Thymus (tissue), 11 donors: ENCODE measurements around the gene FRRS1. TPM values are rescaled to one million over a fixed set of nuclear protein-coding genes. Genes with fewer than 3 reads are reported as not detected.

Experiments used
- DNase-seq, 9 donors: peaks; one replicate each; pipeline ENCODE4 v3.0.0-alpha.2; 2013; ENCODE audit warnings: low spot score in 9 of 9, low read depth in 6 of 9, missing footprints in 1 of 9
- H3K27ac ChIP-seq, 2 donors: one replicate each; pipeline ENCODE4 v1.5.1; 2013; ENCODE audit warnings: control low read depth in 1 of 2, low read depth in 1 of 2, low read length in 1 of 2, mild to moderate bottlenecking in 1 of 2, moderate library complexity in 1 of 2
- H3K27me3 ChIP-seq, 2 donors: one replicate each; pipeline ENCODE4 v1.5.1; 2013; ENCODE audit warnings: low read length in 1 of 2; ENCODE audit not compliant: control insufficient read depth in 2 of 2, insufficient read depth in 1 of 2
- H3K36me3 ChIP-seq, 2 donors: one replicate each; pipeline ENCODE4 v1.5.1; 2013; ENCODE audit warnings: low read length in 1 of 2, mild to moderate bottlenecking in 1 of 2, moderate library complexity in 1 of 2; ENCODE audit not compliant: control insufficient read depth in 2 of 2, insufficient read depth in 2 of 2
- H3K4me1 ChIP-seq, 2 donors: one replicate each; pipeline ENCODE4 v1.5.1; 2013; ENCODE audit warnings: low read length in 2 of 2; ENCODE audit not compliant: control insufficient read depth in 2 of 2, insufficient read depth in 2 of 2
- H3K4me3 ChIP-seq, 2 donors: one replicate each; pipeline ENCODE4 v1.5.1; 2013; ENCODE audit warnings: low read length in 2 of 2, control low read depth in 1 of 2, mild to moderate bottlenecking in 1 of 2
- H3K9me3 ChIP-seq, 2 donors: one replicate each; pipeline ENCODE4 v1.5.1; 2013; ENCODE audit warnings: low read length in 1 of 2, mild to moderate bottlenecking in 1 of 2; ENCODE audit not compliant: control insufficient read depth in 2 of 2, insufficient read depth in 1 of 2
- WGBS: extraction: QIAGEN DNeasy Blood & Tissue Kit; methylation state at CpG from one replicate; pipeline ENCODE4 v1.1.7; 2013; 5-methylcytosine and 5-hydroxymethylcytosine counted together
- polyA plus RNA-seq: library from polyadenylated mRNA; stranded (reverse); fragments of 200-250 nt; gene quantifications from one replicate; pipeline ENCODE4 v1.2.3, GENCODE V29; 2013
- total RNA-seq: library from RNA; stranded (reverse); fragments of 120-200 nt; gene quantifications from one replicate; pipeline ENCODE4 v1.2.4, GENCODE V29; 2013
- donor health status: healthy.

The FRRS1 gene
- total and polyA plus RNA-seq, 2 donors = 0.87 to 8.7 TPM

DNA sequence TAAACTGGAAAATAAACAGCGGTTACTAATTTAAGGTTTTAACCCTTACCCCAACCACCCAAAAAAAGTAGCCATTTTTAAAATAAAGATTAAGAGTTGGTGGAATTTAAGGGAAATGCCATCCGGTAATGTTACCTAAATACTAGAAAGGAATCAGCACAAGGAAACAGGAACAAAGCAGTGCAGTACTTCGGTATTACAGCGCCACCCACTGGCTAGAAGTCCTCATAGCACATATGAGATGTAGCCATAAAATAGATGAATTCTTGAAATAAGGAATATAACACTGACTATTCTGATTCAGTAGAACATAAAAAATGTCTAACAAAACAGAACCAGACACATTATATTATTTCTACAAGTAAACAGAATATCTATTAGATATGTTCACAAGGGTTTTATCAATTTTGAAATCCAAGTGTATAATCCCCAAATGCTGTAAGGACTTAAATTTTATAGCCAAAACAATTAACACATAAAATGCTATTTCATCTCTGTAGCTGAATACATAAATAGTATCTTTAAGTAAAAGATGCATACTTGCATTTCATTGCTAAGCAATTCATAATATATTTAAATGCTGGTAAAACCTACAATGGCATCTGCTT lies 58.8 kb downstream of the FRRS1 start:
- H3K4me3 ChIP-seq = no peak overlapping the region
- no peaks in the 10 kb centered on the region for H3K4me1 ChIP-seq
- H3K9me3 ChIP-seq = no peaks in the 10 kb centered on the region
- no peak overlapping the region for H3K27ac ChIP-seq
- no peaks in the 10 kb centered on the region for H3K27me3 ChIP-seq
- peaks cover 0 to 6% of the 10 kb centered on the region in 2 donors for H3K36me3 ChIP-seq
- DNase-seq = peak in 8 of 9 donors; percentile 7 to 55 (median 26)
- 42% methylated on average over 4 of the region's 4 CpGs for WGBS

DNA sequence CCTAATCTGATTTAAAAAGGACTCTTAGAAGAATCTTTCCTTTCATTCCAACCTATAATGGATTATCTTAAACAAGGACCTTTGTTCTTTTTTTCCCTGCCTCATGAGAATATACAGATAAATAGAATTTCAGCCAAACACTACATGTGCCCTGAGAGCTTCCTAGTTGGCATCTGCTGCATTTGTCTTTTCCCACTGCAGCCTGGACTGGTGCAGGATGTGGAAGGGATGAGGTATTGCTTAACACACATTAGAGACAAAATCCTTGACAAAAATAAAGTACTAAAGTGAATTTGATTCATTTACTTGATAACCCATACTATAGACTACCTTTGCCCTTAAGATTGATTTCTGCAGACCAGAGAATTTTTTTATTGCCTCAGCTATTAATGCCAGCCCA lies 61.0 kb downstream of the FRRS1 start:
- H3K9me3 ChIP-seq = no peaks in the 10 kb centered on the region
- H3K36me3 ChIP-seq = peaks cover 0 to 6% of the 10 kb centered on the region in 2 donors
- no peak overlapping the region for H3K27ac ChIP-seq
- H3K27me3 ChIP-seq = no peaks in the 10 kb centered on the region
- H3K4me1 ChIP-seq = no peaks in the 10 kb centered on the region
- H3K4me3 ChIP-seq = no peak overlapping the region
- no peak for DNase-seq

DNA sequence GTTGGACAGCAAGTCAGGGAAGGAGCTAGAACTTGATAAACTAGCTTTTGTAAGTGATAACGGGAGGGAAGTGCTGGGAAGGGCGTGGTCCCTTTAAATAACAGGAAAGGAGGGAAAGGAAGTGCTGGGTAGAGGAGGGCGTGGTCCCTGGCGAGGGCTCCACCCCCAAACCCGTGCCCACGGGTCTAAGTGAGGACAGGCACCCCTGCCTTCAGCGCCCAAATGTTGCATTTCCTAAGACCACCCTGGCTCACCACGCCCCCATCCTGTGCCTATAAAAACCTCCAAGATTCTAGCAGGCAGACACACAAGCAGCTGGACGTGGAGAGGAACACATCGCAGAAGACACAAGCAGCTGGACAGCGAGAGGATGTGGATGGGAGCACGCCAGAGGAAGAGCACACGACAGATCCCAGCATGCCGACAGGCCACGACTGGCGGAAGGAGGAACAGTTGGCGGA lies 62.0 kb downstream of the FRRS1 start:
- WGBS = 90% methylated on average over 17 of the region's 17 CpGs
- H3K4me1 ChIP-seq = no peaks in the 10 kb centered on the region
- no peak overlapping the region for H3K4me3 ChIP-seq
- H3K27me3 ChIP-seq = no peaks in the 10 kb centered on the region
- H3K9me3 ChIP-seq = no peaks in the 10 kb centered on the region
- H3K27ac ChIP-seq = no peak overlapping the region
- no peak for DNase-seq
- H3K36me3 ChIP-seq = peaks cover 0 to 3% of the 10 kb centered on the region in 2 donors

- Histone ChIP-seq H3K4me3 (no peak overlapping the region), H3K27me3 (no peaks in the 10 kb centered on the region), H3K27ac (no peak overlapping the region), H3K36me3 (no peaks in the 10 kb centered on the region), H3K9me3 (no peaks in the 10 kb centered on the region), H3K4me1 (no peaks in the 10 kb centered on the region)
- no peak for DNase-seq
Measured at GRCh38 chr1:99702221-99702620, 64.2 kb downstream of the FRRS1 start.

- H3K27ac ChIP-seq = no peak overlapping the region
- no peaks in the 10 kb centered on the region for H3K27me3 ChIP-seq
- 95% methylated on average over 3 of the region's 3 CpGs for WGBS
- no peak overlapping the region for H3K4me3 ChIP-seq
- H3K36me3 ChIP-seq = no peaks in the 10 kb centered on the region
- DNase-seq = no peak
- H3K9me3 ChIP-seq = no peaks in the 10 kb centered on the region
- H3K4me1 ChIP-seq = no peaks in the 10 kb centered on the region
Measured at GRCh38 chr1:99700020-99700419, 66.4 kb downstream of the FRRS1 start.

DNA sequence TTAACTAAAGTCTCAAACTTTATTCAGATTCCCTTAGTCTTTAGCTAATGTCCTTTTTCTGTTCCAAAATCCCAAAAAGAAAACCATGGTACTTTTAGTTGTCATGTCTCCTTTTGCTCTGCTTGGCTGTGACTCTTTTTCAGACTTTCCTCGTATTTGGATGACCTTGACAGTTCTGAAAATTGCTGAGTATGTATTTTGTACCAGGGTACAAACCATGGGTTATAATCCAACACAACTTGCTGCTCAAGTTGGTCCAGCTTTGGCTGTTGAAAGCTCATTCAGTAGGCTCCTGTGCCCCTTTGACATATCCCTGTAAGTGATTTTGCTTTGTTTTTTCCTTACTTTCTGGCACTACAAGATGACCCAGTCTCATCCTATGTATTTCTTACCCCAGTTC lies 68.9 kb downstream of the FRRS1 start:
- 85% methylated on average over 1 of the region's 1 CpG for WGBS
- H3K27me3 ChIP-seq = no peaks in the 10 kb centered on the region
- DNase-seq = no peak
- no peaks in the 10 kb centered on the region for H3K36me3 ChIP-seq
- H3K4me3 ChIP-seq = no peak overlapping the region
- H3K27ac ChIP-seq = no peak overlapping the region
- H3K9me3 ChIP-seq = no peaks in the 10 kb centered on the region
- H3K4me1 ChIP-seq = no peaks in the 10 kb centered on the region

GRCh38 chr1:99696616-99697015 lies 69.8 kb downstream of the FRRS1 start:
- no peaks in the 10 kb centered on the region for H3K27me3 ChIP-seq
- 74% methylated on average over 2 of the region's 2 CpGs for WGBS
- H3K9me3 ChIP-seq = no peaks in the 10 kb centered on the region
- H3K36me3 ChIP-seq = no peaks in the 10 kb centered on the region
- no peak for DNase-seq
- no peak overlapping the region for H3K4me3 ChIP-seq
- no peak overlapping the region for H3K27ac ChIP-seq
- H3K4me1 ChIP-seq = no peaks in the 10 kb centered on the region

GRCh38 chr1:99691175-99691574 lies 75.3 kb downstream of the FRRS1 start:
- WGBS = 81% methylated on average over 2 of the region's 2 CpGs
- Histone ChIP-seq H3K36me3 (no peaks in the 10 kb centered on the region), H3K27ac (no peak overlapping the region), H3K4me1 (no peaks in the 10 kb centered on the region), H3K4me3 (no peak overlapping the region), H3K27me3 (no peaks in the 10 kb centered on the region), H3K9me3 (no peaks in the 10 kb centered on the region)
- DNase-seq = no peak

- no peaks in the 10 kb centered on the region for H3K9me3 ChIP-seq
- no peak overlapping the region for H3K4me3 ChIP-seq
- no peak overlapping the region for H3K27ac ChIP-seq
- H3K36me3 ChIP-seq = no peaks in the 10 kb centered on the region
- H3K4me1 ChIP-seq = no peaks in the 10 kb centered on the region
- no peaks in the 10 kb centered on the region for H3K27me3 ChIP-seq
- DNase-seq = peak in 8 of 9 donors; percentile 6 to 62 (median 24)
- 57% methylated on average over 6 of the region's 6 CpGs for WGBS
Measured at GRCh38 chr1:99685516-99686180, 80.8 kb downstream of the FRRS1 start.
